PC-9 (cell line): Measurements from ENCODE around the gene PIK3CG.

Experiments used
- EZH2 ChIP-seq: fragments of 200-600 bp; sonication (generic); IDR thresholded peaks from 2 replicates; pipeline ENCODE4 v1.8.0; 2017; ENCODE audit warnings: antibody characterized with exemption, low read depth
- TF ChIP-seq, protein P1 (sequence below): fragments of 200-600 bp; sonication (generic); conservative IDR thresholded peaks from 2 replicates; pipeline ENCODE4 v1.6.1; 2017; ENCODE audit warnings: mixed run types, antibody characterized with exemption, mild to moderate bottlenecking, moderate library complexity

- TF ChIP-seq, protein P1, sequence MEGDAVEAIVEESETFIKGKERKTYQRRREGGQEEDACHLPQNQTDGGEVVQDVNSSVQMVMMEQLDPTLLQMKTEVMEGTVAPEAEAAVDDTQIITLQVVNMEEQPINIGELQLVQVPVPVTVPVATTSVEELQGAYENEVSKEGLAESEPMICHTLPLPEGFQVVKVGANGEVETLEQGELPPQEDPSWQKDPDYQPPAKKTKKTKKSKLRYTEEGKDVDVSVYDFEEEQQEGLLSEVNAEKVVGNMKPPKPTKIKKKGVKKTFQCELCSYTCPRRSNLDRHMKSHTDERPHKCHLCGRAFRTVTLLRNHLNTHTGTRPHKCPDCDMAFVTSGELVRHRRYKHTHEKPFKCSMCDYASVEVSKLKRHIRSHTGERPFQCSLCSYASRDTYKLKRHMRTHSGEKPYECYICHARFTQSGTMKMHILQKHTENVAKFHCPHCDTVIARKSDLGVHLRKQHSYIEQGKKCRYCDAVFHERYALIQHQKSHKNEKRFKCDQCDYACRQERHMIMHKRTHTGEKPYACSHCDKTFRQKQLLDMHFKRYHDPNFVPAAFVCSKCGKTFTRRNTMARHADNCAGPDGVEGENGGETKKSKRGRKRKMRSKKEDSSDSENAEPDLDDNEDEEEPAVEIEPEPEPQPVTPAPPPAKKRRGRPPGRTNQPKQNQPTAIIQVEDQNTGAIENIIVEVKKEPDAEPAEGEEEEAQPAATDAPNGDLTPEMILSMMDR: no peak
- no peak for TF ChIP-seq EZH2
Observed at GRCh38 chr7:106817098-106817497, 48.0 kb upstream of the PIK3CG start.
